Fibroblast of the aortic adventitia (primary cell): Measurements from ENCODE around the gene SYN1. TPM values are rescaled to one million over a fixed set of nuclear protein-coding genes. Genes with fewer than 3 reads are reported as not detected.

Experiments used
- DNase-seq: peaks from one replicate; pipeline ENCODE4 v3.0.0-alpha.2; 2010; ENCODE audit warnings: low read depth
- H3K4me3 ChIP-seq: 2 replicates; pipeline ENCODE4 v1.5.1; 2011; ENCODE audit warnings: low read depth, mild to moderate bottlenecking, control low read depth, low read length, moderate library complexity
- total RNA-seq: library from RNA; depleted of rRNA; stranded (reverse); fragments of >200 nt; gene quantifications from 2 replicates; pipeline ENCODE4 v1.2.3, GENCODE V29; 2012; ENCODE audit warnings: low replicate concordance
- TF ChIP-seq, protein P1 (sequence below): IDR thresholded peaks from 2 replicates; pipeline ENCODE4 v1.5.1; 2011; ENCODE audit warnings: mild to moderate bottlenecking, low read length, control low read depth, inconsistent platforms; ENCODE audit not compliant: insufficient read depth

SYN1 gene
- total RNA-seq, 1 donor, result 0.09 TPM

DNA sequence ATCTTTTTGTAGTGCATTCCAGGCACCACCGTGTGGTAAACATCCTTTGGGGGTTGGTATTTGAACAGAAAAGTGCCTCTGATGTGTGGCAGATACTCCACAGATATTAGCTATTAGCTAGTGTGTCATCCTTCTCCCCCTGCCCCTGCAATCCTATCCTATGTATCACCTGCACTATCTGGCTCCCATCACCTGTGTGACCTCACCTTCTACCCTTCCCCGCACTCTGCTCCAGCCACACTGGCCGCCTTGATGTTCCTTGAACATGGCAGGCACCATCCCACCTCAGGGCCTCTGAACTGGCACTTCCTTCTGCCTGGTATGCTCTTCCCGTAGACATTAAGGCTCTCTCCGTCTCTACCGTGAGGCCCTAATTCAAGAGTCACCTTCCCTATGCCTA, 27.0 kb upstream of the SYN1 start:
- H3K4me3 ChIP-seq, result no peak overlapping the region
- DNase-seq, result no peak
- TF ChIP-seq, protein P1, sequence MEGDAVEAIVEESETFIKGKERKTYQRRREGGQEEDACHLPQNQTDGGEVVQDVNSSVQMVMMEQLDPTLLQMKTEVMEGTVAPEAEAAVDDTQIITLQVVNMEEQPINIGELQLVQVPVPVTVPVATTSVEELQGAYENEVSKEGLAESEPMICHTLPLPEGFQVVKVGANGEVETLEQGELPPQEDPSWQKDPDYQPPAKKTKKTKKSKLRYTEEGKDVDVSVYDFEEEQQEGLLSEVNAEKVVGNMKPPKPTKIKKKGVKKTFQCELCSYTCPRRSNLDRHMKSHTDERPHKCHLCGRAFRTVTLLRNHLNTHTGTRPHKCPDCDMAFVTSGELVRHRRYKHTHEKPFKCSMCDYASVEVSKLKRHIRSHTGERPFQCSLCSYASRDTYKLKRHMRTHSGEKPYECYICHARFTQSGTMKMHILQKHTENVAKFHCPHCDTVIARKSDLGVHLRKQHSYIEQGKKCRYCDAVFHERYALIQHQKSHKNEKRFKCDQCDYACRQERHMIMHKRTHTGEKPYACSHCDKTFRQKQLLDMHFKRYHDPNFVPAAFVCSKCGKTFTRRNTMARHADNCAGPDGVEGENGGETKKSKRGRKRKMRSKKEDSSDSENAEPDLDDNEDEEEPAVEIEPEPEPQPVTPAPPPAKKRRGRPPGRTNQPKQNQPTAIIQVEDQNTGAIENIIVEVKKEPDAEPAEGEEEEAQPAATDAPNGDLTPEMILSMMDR, result no peak

DNA sequence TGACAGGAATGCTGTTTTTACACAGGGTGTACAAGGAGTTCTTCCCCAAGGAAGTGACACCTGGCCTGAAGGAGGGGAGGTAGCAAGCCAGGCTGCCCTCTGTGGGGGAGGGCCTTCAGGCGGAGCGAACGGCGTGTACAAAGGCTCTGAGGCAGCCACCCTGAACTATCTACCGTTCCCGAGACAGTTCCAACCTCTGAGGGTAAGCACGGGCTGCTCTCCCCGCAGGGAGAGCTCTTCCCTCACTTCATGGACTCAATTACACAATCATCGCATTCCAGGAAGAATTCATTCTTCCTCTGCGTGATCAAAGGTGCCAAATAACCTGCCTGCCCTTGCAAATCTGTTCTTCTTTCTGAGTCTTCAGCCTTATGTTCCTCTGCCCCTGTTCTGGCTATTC, 25.9 kb upstream of the SYN1 start:
- no peak for DNase-seq
- TF ChIP-seq, protein P1, result no peak

DNA sequence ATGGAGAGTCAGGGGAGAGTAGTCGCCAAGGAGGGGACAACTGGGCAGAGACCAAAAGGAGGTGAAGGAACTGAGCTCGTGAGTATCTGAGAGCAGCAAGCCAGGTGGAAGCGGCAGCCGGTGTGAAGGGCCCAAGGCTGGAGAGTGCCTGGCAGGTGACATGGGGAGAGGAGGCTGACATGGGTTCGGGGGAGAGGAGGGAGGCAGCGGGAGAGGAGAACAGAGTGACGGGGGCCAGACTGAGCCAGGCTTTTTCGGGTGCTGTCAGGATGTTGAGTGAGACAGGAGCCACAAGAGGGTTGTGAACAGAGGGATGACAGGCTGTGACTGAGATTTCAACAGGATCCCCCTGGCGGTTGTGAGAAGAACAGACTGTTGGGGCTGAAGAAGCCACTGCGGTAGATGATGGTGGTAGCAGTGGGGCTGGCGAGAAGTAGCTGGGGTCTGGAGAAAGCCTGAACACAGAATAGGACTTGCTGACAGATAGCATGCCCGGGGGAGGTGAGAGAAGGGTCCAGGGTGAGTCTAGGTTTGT, 25.0 kb upstream of the SYN1 start:
- H3K4me3 ChIP-seq, result no peak overlapping the region
- peak; percentile 43 for DNase-seq
- TF ChIP-seq, protein P1, result peak; percentile 60

More for the DNA sequence above, 25.9 kb upstream of the SYN1 start:
- H3K4me3 ChIP-seq, result no peak overlapping the region

DNA sequence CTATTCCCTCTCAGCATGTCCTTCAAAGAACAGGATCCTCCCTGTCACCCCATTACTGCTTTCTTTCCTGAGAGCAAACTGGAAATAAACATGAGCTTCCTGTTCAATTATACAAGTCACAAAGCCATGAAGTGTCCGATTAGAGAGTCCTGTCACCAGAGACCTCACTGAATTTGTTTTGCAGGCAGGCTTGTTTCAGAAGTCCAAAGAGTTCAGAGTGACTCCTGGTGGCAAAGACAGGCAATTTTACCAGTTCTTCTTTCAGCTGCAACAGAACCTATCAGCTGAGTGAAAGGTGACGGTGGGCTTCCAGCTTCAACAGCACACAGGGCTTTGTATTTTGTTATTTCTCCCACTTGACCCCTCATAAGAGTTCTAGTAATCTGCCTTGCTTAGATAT, 24.3 kb upstream of the SYN1 start:
- H3K4me3 ChIP-seq, result no peak overlapping the region
- TF ChIP-seq, protein P1, result peak; percentile 49
- DNase-seq, result peak; percentile 51

DNA sequence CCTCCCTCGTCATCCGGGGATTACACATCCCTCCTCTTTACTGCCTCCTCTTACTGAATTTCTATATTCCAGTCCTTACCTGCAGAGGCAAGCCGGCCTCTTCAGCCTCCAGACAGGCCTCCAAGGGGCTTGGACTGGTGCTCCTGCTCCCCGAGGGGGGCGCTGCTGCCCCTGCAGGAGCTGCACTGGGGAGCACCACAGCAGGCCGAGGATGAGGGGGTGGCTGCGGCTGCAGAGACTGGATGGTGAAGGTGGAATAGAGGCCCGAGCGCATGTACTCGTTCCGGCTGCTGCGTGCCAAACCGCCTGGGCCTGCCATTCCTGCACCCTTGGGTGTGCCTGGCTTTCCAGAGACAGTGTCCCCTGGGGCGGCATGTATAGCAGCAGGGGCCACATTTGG, 19.2 kb upstream of the SYN1 start:
- no peak overlapping the region for H3K4me3 ChIP-seq
- TF ChIP-seq, protein P1, result no peak
- no peak for DNase-seq

DNA sequence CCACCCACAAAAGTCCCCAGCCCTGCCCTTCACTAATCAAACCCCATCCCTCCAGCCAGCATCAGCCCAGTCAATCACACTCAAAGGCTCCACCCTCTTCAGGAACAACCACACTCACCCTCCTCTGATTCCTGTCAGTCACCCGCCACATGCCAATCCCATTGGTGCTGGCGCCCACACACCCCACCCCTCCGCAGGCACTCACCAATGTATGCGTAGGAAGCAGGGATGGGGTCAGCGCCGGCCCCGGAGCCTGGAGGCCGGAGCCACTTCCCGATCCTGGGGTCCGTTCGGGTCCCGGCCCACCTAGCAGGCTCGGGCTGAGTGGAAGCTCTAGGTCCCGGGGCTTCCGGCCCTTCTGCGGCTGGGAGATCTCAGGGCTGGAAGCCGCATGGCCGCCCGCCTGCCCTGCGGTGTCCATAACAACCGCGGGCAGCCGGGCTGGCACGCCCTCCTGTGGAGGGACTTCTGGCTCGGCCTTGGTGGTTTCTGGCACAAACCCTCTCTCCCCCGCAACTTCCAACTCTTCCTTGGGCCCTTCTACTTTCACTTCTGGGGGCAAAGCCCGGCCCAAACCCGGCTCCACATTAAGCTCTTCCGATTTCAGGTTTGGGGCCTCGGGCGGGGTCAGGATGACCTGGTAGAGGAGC, 18.0 kb upstream of the SYN1 start:
- no peak overlapping the region for H3K4me3 ChIP-seq
- TF ChIP-seq, protein P1, result no peak
- DNase-seq, result no peak
